DMS 273 (cell line): ENCODE data around the gene STK39.
"Not testable (repeated sequence)": the region's sequence is repeated elsewhere in the genome, so short reads cannot be mapped to it uniquely, and the experiment has no call there.

Experiments used
- DNase-seq: peaks from one replicate; lab custom pipeline; 2025; ENCODE audit not compliant: unreplicated experiment; lab: John Stamatoyannopoulos, UW

STK39 gene

GRCh38 chr2:168097431-168097830 is 150.0 kb downstream of the STK39 start:
- no peak for DNase-seq

GRCh38 chr2:168096158-168096557 is 151.2 kb downstream of the STK39 start:
- no peak for DNase-seq

GRCh38 chr2:168091986-168092385 is 155.4 kb downstream of the STK39 start:
- DNase-seq = no peak

GRCh38 chr2:168090366-168091135 is 156.8 kb downstream of the STK39 start:
- no peak for DNase-seq

GRCh38 chr2:168089200-168089599 is 158.2 kb downstream of the STK39 start:
- no peak for DNase-seq

- no peak for DNase-seq
These were observed 160.0 kb downstream of the STK39 start for GRCh38 chr2:168087401-168087800.

- no peak for DNase-seq
These were observed 160.5 kb downstream of the STK39 start for GRCh38 chr2:168086851-168087250.

- DNase-seq = no peak
These were observed 161.5 kb downstream of the STK39 start for GRCh38 chr2:168085801-168086361.

GRCh38 chr2:168084288-168084687 is 163.1 kb downstream of the STK39 start:
- DNase-seq = no peak

GRCh38 chr2:168081452-168081851 is 165.9 kb downstream of the STK39 start:
- DNase-seq = not testable (repeated sequence)

GRCh38 chr2:168079236-168079635 is 168.2 kb downstream of the STK39 start:
- no peak for DNase-seq

- DNase-seq = no peak
These were observed 170.7 kb downstream of the STK39 start for GRCh38 chr2:168076731-168077130.

- DNase-seq = no peak
These were observed 171.9 kb downstream of the STK39 start for GRCh38 chr2:168075446-168075845.

GRCh38 chr2:168072626-168073303 is 174.6 kb downstream of the STK39 start:
- DNase-seq = no peak

GRCh38 chr2:168064011-168064998 is 183.1 kb downstream of the STK39 start:
- no peak for DNase-seq

GRCh38 chr2:168062936-168063335 is 184.5 kb downstream of the STK39 start:
- DNase-seq = no peak

GRCh38 chr2:168062054-168062453 is 185.3 kb downstream of the STK39 start:
- DNase-seq = no peak

GRCh38 chr2:168060986-168061750 is 186.2 kb downstream of the STK39 start:
- no peak for DNase-seq

GRCh38 chr2:168059758-168060157 is 187.6 kb downstream of the STK39 start:
- no peak for DNase-seq

GRCh38 chr2:168058675-168059074 is 188.7 kb downstream of the STK39 start:
- DNase-seq = no peak
